ENCODE data around the gene KITLG.

- TF ChIP-seq TARDBP (IDR thresholded peaks at IDR 0.05) (no peak), SUZ12 (IDR thresholded peaks at IDR 0.05) (no peak), PKNOX1 (IDR thresholded peaks at IDR 0.05) (no peak)
These were observed 30.3 kb downstream of the KITLG start for GRCh38 chr12:88549929-88550328.

Measured in HEK293T (cell line).